HG03097 (cell line): ENCODE data around the gene NME3.

Experiments used
- ATAC-seq: cut with Tn5 transposase; IDR thresholded peaks from one replicate; pipeline ENCODE4 v1.9.1; 2021; ENCODE audit not compliant: unreplicated experiment, low FRiP score

NME3 gene

GRCh38 chr16:1770328-1771187 is 785 bp downstream of the NME3 start:
- ATAC-seq = no peak

- no peak for ATAC-seq
Measured at GRCh38 chr16:1769402-1770300, 1.7 kb downstream of the NME3 start.

- no peak for ATAC-seq
Measured at GRCh38 chr16:1768767-1769401, 2.5 kb downstream of the NME3 start.

GRCh38 chr16:1768061-1768766 is 3.1 kb downstream of the NME3 start:
- ATAC-seq = no peak

GRCh38 chr16:1767116-1767994 is 4.0 kb downstream of the NME3 start:
- no peak for ATAC-seq

GRCh38 chr16:1766701-1767100 is 4.6 kb downstream of the NME3 start:
- no peak for ATAC-seq

GRCh38 chr16:1766231-1766630 is 5.1 kb downstream of the NME3 start:
- ATAC-seq = no peak

GRCh38 chr16:1765826-1766225 is 5.5 kb downstream of the NME3 start:
- no peak for ATAC-seq

GRCh38 chr16:1764971-1765370 is 6.4 kb downstream of the NME3 start:
- no peak for ATAC-seq

- no peak for ATAC-seq
Measured at GRCh38 chr16:1763521-1764511, 7.5 kb downstream of the NME3 start.

- ATAC-seq = no peak
Measured at GRCh38 chr16:1762879-1763520, 8.3 kb downstream of the NME3 start.

- ATAC-seq = no peak
Measured at GRCh38 chr16:1762196-1762878, 9.0 kb downstream of the NME3 start.

GRCh38 chr16:1761751-1762150 is 9.6 kb downstream of the NME3 start:
- no peak for ATAC-seq

GRCh38 chr16:1760911-1761310 is 10.4 kb downstream of the NME3 start:
- no peak for ATAC-seq

GRCh38 chr16:1759511-1759910 is 11.8 kb downstream of the NME3 start:
- ATAC-seq = no peak

GRCh38 chr16:1758923-1759322 is 12.4 kb downstream of the NME3 start:
- no peak for ATAC-seq

GRCh38 chr16:1757714-1758461 is 13.5 kb downstream of the NME3 start:
- no peak for ATAC-seq
